RWPE2 (cell line): ENCODE data around the gene BAHCC1.

Source experiments
- ATAC-seq: fragments of 200-7000 bp; cut with Tn5 transposase; 3 replicates; pipeline ENCODE4 v1.9.1; 2021; ENCODE audit warnings: low read depth
- DNase-seq: peaks from one replicate; pipeline ENCODE4 v3.0.0-alpha.2; 2020; ENCODE audit warnings: low spot score
- H3K27ac ChIP-seq: fragments of 450-650 bp; 2 replicates; pipeline ENCODE4 v1.5.1; 2017; ENCODE audit warnings: mild to moderate bottlenecking; ENCODE audit not compliant: poor library complexity, severe bottlenecking
- H3K27me3 ChIP-seq: fragments of 250-450 bp; sonication (Bioruptor Pico); 2 replicates; pipeline ENCODE4 v1.5.1; 2021; ENCODE audit warnings: mild to moderate bottlenecking, moderate library complexity; ENCODE audit not compliant: insufficient read depth, poor library complexity, severe bottlenecking
- H3K36me3 ChIP-seq: fragments of 250-450 bp; sonication (Bioruptor Pico); 2 replicates; pipeline ENCODE4 v1.5.1; 2020; ENCODE audit warnings: low read depth, mild to moderate bottlenecking, moderate library complexity
- H3K4me1 ChIP-seq: fragments of 250-450 bp; sonication (Bioruptor Pico); 2 replicates; pipeline ENCODE4 v1.5.1; 2021; ENCODE audit warnings: mild to moderate bottlenecking, moderate library complexity; ENCODE audit not compliant: insufficient read depth, poor library complexity, severe bottlenecking
- H3K4me3 ChIP-seq: fragments of 250-450 bp; sonication (Bioruptor Pico); 2 replicates; pipeline ENCODE4 v1.5.1; 2021; ENCODE audit warnings: mild to moderate bottlenecking, moderate library complexity; ENCODE audit not compliant: severe bottlenecking
- H3K9me3 ChIP-seq: fragments of 250-450 bp; sonication (Bioruptor Pico); 2 replicates; pipeline ENCODE4 v1.5.1; 2021; ENCODE audit warnings: mild to moderate bottlenecking, moderate library complexity; ENCODE audit not compliant: severe bottlenecking
- TF ChIP-seq, protein P1 (sequence below): fragments of 450-650 bp; IDR thresholded peaks from one replicate; pipeline ENCODE4 v1.5.1; 2017; ENCODE audit warnings: mild to moderate bottlenecking, moderate library complexity; ENCODE audit not compliant: poor library complexity, severe bottlenecking

BAHCC1 gene

GRCh38 chr17:81455387-81455786, 60.1 kb downstream of the BAHCC1 start:
- no peak overlapping the region for H3K27ac ChIP-seq
- TF ChIP-seq, protein P1, sequence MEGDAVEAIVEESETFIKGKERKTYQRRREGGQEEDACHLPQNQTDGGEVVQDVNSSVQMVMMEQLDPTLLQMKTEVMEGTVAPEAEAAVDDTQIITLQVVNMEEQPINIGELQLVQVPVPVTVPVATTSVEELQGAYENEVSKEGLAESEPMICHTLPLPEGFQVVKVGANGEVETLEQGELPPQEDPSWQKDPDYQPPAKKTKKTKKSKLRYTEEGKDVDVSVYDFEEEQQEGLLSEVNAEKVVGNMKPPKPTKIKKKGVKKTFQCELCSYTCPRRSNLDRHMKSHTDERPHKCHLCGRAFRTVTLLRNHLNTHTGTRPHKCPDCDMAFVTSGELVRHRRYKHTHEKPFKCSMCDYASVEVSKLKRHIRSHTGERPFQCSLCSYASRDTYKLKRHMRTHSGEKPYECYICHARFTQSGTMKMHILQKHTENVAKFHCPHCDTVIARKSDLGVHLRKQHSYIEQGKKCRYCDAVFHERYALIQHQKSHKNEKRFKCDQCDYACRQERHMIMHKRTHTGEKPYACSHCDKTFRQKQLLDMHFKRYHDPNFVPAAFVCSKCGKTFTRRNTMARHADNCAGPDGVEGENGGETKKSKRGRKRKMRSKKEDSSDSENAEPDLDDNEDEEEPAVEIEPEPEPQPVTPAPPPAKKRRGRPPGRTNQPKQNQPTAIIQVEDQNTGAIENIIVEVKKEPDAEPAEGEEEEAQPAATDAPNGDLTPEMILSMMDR = no peak
- no peaks in the 10 kb centered on the region for H3K4me1 ChIP-seq
- DNase-seq (no peak), ATAC-seq (no peak)
- H3K27me3 ChIP-seq = no peaks in the 10 kb centered on the region
- no peak overlapping the region for H3K4me3 ChIP-seq
- no peaks in the 10 kb centered on the region for H3K9me3 ChIP-seq
- no peaks in the 10 kb centered on the region for H3K36me3 ChIP-seq

- no peaks in the 10 kb centered on the region for H3K27me3 ChIP-seq
- no peak overlapping the region for H3K4me3 ChIP-seq
- TF ChIP-seq, protein P1 = no peak
- H3K27ac ChIP-seq = no peak overlapping the region
- no peak for ATAC-seq
- DNase-seq = no peak
- no peaks in the 10 kb centered on the region for H3K4me1 ChIP-seq
- H3K9me3 ChIP-seq = no peaks in the 10 kb centered on the region
- no peaks in the 10 kb centered on the region for H3K36me3 ChIP-seq
Measured at GRCh38 chr17:81456091-81456490, 60.8 kb downstream of the BAHCC1 start.

- H3K27me3 ChIP-seq = no peaks in the 10 kb centered on the region
- DNase-seq = no peak
Measured at GRCh38 chr17:81456798-81457197, 61.5 kb downstream of the BAHCC1 start.

GRCh38 chr17:81457401-81457800, 62.1 kb downstream of the BAHCC1 start:
- ATAC-seq (no peak), DNase-seq (no peak)
- H3K9me3 ChIP-seq = no peaks in the 10 kb centered on the region
- H3K27me3 ChIP-seq = no peaks in the 10 kb centered on the region
- no peak overlapping the region for H3K4me3 ChIP-seq
- H3K36me3 ChIP-seq = no peaks in the 10 kb centered on the region
- H3K27ac ChIP-seq = no peak overlapping the region
- TF ChIP-seq, protein P1 = no peak
- H3K4me1 ChIP-seq = no peaks in the 10 kb centered on the region

More at GRCh38 chr17:81456798-81457197, 61.5 kb downstream of the BAHCC1 start:
- ATAC-seq = no peak
- TF ChIP-seq, protein P1 = no peak
- no peaks in the 10 kb centered on the region for H3K4me1 ChIP-seq
- H3K27ac ChIP-seq = no peak overlapping the region
- no peaks in the 10 kb centered on the region for H3K36me3 ChIP-seq
- no peaks in the 10 kb centered on the region for H3K9me3 ChIP-seq
- no peak overlapping the region for H3K4me3 ChIP-seq

- DNase-seq = no peak
- Histone ChIP-seq H3K4me3 (no peak overlapping the region), H3K36me3 (no peaks in the 10 kb centered on the region), H3K9me3 (no peaks in the 10 kb centered on the region), H3K4me1 (no peaks in the 10 kb centered on the region), H3K27me3 (no peaks in the 10 kb centered on the region), H3K27ac (no peak overlapping the region)
- no peak for ATAC-seq
- TF ChIP-seq, protein P1 = no peak
Measured at GRCh38 chr17:81457917-81458555, 62.8 kb downstream of the BAHCC1 start.
